ENCODE data around the gene SPATS2L. TPM values are rescaled to one million over a fixed set of nuclear protein-coding genes. Genes with fewer than 3 reads are reported as not detected.

SPATS2L gene
- polyA plus RNA-seq, 1 of the 3 experiments (the other 2 are of a cell fraction) = 86.8 TPM

DNA sequence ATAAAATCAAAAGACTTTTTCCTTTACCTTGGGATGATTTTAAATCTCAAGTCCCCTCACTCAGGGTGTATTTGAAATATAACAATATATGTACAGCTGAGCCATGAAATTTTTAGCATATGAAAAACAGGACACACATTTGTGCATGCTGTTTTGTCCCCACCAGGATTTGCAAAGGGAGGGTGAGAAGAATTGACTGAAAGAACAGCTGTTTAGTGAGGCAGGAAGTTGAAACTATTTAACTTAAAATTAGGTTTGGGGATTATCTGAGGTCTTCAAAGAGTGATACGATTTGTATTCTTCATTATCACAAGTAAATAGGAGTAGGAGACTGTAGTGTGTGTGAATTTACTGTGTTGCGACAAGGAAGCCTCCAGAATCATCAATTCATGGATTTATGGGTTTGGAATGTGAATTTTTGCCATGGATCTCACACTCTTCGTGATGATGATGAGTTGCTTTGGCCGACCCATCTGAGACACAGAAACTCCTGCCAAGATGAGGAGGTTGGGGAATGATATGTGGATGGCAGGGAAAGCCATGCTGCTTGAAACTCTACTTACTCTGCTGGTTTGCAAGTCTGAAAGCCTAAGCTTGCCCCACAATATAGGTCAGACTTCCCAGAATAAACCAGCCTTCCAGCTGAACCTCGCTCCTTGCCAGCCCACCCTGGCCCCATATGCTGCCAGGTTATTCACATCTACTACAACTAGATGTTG lies 31.0 kb upstream of the SPATS2L start (continued):
- TF ChIP-seq ZBTB33 (IDR thresholded peaks at IDR 0.05; ENCODE audit: borderline replicate concordance, low read depth) (no peak), RAD21 (IDR thresholded peaks at IDR 0.05; ENCODE audit: low read length) (no peak), GATA2 (CRISPR knock-in tag; IDR thresholded peaks at IDR 0.05) (no peak)
- TF ChIP-seq, protein P1, sequence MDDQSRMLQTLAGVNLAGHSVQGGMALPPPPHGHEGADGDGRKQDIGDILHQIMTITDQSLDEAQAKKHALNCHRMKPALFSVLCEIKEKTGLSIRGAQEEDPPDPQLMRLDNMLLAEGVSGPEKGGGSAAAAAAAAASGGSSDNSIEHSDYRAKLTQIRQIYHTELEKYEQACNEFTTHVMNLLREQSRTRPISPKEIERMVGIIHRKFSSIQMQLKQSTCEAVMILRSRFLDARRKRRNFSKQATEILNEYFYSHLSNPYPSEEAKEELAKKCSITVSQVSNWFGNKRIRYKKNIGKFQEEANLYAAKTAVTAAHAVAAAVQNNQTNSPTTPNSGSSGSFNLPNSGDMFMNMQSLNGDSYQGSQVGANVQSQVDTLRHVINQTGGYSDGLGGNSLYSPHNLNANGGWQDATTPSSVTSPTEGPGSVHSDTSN (IDR thresholded peaks at IDR 0.05) = no peak

- Histone ChIP-seq H2AFZ (ENCODE audit: low read depth) (no peak overlapping the region), H3F3A (replicated peaks; ENCODE audit: insufficient read depth) (no peaks in the 10 kb centered on the region), H3K79me2 (ENCODE audit: insufficient read depth) (no peaks in the 10 kb centered on the region), H3K4me3 (ENCODE audit: low read depth in 2 of 2, low read length in 1 of 2) (no peak overlapping the region), H3K9me2 (peaks cover 4% of the 10 kb centered on the region; the same call in 1 of the 2 replicates), H3K27ac (ENCODE audit: low read depth in 2 of 2, low read length in 1 of 2) (no peak overlapping the region), H3K9ac (no peak overlapping the region), H4K20me1 (ENCODE audit: insufficient read depth) (no peaks in the 10 kb centered on the region), H3K36me3 (replicated peaks in 1 of 2; ENCODE audit: control insufficient read depth in 1 of 2, insufficient read depth in 2 of 2, low read length in 1 of 2) (no peaks in the 10 kb centered on the region), H3K27me3 (ENCODE audit: insufficient read depth) (no peaks in the 10 kb centered on the region), H3K4me2 (no peak overlapping the region), H3K4me1 (ENCODE audit: control insufficient read depth in 1 of 2, insufficient read depth in 2 of 2, low read depth in 1 of 2, low read length in 1 of 2) (no peaks in the 10 kb centered on the region; a peak in 1 of 4 replicates), H3K9me3 (no peaks in the 10 kb centered on the region)
- 59% methylated on average over 2 of the region's 2 CpGs for whole genome bisulfite sequencing (ENCODE audit: low lambda C conversion rate)
- ChIA-PET POLR2A (no interaction called here), CTCF (no interaction called here)
- no peak for DNase-seq
- TF ChIP-seq RFX5 (IDR thresholded peaks at IDR 0.05; ENCODE audit: low read length) (no peak), ELF1 (IDR thresholded peaks at IDR 0.05) (no peak), NRF1 (IDR thresholded peaks at IDR 0.05; ENCODE audit: low read depth, low read length) (no peak), MXI1 (IDR thresholded peaks at IDR 0.05; ENCODE audit: low read depth, low read length) (no peak), TAF1 (IDR thresholded peaks at IDR 0.05; ENCODE audit: borderline replicate concordance, low read depth, low read length) (no peak), EP300 (IDR thresholded peaks at IDR 0.05; ENCODE audit: borderline replicate concordance in 1 of 2, low read depth in 1 of 2, low read length in 1 of 2) (no peak), SMC3 (IDR thresholded peaks at IDR 0.05; ENCODE audit: low read depth, low read length) (no peak), GATA2 (CRISPR knock-in tag; IDR thresholded peaks at IDR 0.05) (no peak), MAX (IDR thresholded peaks at IDR 0.05; ENCODE audit: low read depth) (no peak)
- TF ChIP-seq, protein P1 (IDR thresholded peaks at IDR 0.05) = no peak
Measured at GRCh38 chr2:200276472-200276871, 30.0 kb upstream of the SPATS2L start.
